ENCODE measurements around the gene LARGE1.

LARGE1 gene

DNA sequence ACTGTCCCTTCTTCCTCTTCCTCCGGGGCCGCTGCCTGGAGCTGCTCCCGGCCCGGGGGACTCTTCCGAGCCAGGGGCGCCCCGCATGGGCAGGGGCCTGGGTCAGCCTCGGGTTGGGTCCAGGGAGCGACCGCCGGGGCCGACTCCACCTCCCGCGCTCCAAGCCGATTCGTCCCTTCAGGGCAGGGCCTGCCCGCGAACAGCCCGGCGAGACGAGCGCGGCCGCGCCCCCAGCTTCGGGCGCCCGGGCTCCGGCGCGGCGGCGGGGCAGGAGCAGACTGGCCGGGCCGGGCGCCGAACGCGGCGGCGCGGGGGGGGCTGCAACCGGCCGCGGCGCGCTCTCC lies at the start of gene LARGE1:
Gene LARGE1, minus strand, starts transcription at position 280 of the 344 bp plus-strand sequence.
- DNase-seq = no peak

DNA sequence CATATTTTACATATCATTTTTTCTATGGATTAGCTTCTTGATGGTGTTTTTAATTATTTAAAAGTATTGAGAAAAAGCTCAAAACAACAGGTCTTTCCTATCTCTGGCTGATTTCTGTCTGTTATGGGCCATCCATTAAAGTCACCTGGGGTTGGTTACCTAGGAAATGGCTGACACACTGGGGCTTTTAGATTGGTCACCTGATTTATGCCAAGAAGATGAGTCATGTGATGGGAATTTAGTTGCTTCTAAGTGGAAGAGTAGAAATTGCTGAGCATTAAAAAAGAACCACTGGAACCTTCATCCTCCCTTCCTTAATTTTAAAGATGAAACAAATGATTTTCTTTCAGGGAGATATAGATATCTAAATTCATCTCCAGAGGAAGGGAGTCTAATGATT lies 48.8 kb upstream of the LARGE1 start:
- no peak for DNase-seq

DNA sequence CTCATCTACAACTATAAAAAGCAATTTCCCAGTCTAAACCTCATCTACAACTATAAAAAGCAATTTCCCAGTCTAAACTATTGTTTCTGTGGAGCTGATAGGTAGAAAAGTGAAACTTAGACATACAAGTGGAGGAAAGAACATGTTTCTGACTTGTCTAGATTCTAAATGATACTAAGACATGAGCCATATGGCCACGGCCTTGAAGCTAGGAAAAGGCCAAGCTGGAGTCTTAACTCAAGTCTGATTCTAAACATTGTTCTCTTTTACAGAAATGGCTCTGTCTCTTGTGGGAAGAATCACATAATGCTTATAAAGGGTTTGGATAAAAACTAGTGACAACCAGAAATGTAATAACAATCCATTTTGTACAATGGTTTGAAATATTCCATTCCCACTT lies 43.8 kb upstream of the LARGE1 start:
- no peak for DNase-seq

DNA sequence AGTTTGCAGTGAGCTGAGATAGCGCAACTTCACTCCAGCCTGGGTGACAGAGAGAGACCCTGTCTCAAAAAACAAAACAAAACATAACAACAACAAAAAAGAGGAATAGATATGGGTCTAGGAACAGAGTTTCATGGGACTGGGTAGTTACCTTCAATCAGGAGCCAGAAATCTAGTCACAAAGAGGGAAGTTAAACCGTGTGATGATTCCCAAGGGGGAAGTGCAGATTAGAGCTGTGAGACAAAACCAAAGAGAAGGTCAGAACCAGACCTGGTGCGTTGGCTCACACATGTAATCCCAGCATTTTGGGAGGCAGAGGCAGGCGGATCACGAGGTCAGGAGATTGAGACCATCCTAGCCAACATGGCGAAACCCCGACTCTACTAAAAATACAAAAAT lies 42.1 kb upstream of the LARGE1 start:
- no peak for DNase-seq

DNA sequence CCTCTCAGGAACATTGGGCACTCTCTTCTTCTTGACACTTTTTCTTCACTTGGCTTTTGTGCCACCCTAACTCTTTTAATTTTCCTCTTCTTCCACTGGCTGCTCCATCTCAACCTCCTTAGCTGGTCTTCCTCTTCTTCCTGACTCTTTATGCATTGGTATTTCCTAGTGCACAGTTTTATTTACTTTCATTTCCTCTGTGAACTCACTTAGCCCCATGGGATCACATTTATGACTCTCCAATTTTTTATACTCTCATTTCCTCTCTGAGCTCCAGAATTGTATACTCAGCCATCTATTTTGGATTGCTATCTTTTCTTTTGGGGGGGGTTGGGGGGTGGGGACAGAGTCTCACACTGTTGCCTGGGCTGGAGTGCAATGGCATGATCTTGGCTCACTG lies 38.5 kb upstream of the LARGE1 start:
- DNase-seq = no peak

DNA sequence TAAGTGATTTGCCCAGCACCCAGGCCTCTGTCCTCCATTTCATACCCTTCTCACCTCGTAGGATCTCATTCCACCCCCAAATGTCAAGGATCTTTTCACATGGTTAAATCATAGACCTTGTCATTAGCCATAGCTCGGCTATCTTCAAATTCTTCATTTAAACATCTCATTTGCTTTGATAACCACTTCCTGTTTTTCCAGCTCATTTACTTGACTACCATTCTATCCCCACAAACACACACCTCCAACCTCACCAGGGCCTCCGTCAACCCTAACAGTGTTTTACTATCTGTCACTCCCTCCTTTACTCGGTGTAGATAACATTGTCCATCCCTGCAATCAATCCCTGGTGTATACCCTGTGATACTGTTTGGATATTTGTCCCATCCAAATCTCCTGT lies 36.8 kb upstream of the LARGE1 start:
- no peak for DNase-seq

DNA sequence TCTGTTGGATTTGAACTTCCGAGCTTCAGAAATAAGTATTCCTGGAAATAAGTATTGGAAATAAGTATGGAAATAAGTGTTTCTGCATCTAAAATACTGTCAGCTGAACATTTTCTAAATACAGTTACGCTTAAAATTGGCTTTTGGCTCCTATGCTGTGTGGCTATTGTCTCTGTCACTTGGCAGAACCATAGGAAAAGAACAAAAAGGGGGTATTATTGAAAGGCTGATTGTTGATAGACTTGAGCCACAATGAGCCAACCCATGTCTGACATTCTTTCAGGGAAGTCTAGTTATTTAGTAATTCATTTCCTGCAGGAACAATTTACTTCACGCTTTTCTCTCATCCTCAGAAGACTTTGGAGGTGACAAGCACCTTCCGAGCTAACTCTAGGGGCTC lies 32.5 kb upstream of the LARGE1 start:
- DNase-seq = no peak

DNA sequence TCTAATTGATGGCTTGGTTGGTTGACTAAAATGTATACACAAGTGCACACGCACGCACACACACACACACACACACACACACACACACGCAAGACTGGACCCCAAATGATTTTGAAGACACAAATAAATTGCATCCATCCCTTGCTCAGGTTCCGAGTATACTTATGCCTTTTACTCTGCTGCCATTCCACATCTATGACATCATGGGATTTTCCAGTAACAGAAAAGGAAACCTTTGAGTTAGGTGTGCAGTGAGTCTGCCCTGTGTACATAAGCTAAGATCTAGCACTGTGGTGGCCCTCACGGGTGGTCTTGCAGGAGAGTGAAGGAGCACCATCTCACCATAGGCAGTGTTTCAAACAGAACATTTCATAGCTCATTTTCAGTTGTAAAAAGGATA lies 20.5 kb upstream of the LARGE1 start:
- DNase-seq = no peak

DNA sequence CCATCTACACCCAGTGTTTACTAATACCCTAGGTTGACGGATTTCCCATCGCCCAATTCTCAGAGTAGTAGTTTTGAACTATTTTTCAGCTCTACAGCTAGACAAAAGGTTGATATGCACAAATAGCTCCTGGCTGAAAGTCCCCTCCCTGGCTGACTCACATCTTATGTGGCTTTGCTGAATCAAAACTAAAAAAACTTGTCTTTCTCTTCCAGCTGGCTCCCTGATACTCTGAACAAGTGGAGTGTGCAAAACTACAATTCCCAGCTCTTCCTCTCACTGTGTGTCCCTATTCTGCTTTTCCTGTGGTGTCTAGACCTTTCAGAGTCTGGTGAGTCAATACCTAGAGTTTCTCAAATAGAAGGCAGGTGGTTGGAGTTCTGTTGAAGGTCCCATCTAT lies 12.7 kb upstream of the LARGE1 start:
- DNase-seq = no peak

DNA sequence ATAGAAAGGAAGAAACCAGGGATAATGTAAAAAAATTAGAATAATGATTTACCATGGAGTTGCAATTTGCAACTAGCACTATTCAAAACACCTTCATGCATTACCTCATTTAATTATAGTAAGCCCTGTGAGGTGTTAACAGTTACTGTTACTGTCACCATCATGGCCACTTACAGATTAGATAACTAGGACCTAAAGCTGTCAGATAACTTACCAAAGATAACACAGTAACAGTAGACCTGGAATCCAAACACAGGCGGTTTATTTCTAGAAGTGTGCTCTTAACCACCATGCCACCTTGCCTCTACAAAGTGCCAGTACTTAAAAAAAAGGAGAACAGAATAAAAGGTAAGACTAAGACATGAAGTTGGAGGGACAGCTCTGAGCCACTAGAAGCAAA lies 11.1 kb upstream of the LARGE1 start:
- DNase-seq = no peak

DNA sequence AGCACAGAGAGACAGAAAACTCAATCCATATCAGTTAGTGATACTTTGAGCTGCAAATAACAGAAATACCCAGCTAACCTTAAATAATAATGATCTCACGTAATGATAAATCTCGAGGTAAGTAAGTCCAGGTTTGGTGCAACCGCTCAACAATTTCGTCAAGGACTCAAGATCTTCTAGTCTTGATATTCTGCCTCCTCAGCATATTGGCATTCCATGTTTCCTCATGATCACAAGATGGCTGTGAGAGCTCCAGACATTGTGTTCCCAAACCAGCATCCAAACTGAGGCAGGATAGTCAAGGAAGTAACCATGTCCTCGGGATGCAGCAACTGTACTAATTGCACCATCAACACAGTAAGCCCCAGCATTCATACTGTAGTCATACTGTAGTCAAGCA lies 7.5 kb upstream of the LARGE1 start:
- DNase-seq = no peak

DNA sequence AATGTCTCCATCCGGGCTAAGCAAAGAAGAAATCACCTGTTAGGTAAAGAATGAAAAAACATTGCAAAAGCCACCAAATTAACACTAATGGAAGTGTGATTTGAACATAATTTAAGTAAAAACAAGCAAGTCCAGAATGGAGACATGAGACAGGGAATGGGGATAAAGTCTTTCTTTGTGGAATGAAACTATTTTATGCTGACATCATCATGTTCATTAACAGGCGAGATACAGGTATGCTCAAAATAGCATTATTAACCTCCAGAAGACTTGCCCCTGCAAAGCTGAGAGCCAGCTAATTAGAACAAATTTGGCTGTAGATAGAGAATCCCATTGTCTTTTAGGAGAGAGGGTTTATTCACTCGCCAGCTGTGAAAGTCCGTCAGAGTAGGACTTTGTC lies 4.9 kb upstream of the LARGE1 start:
- DNase-seq = no peak

DNA sequence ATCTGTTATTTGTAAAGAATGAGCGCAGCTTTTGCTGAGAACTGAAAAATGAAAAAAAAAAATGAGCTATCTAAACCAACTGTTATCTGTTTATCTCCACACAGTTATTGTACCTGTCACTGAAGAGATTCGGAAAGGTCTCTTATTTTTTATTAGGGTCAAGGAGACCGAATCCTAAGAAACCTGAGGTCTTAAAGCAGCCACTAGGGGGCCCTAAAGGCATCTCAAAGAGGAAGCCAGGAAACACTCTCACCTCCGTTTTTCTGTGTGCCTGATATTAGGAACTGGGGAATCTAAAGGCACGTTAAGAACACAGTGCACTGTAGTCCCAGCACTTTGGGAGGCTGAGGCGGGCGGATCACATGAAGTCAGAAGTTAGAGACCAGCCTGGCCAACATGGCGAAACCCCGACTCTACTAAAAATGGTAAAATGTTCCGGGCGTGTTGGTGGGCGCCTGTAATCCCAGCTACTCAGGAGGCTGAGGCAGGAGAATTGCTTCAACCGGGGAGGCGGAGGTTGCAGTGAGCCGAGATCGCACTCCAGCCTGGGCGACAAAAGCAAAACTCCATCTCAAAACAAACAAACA lies 3.5 kb upstream of the LARGE1 start:
- DNase-seq = peak in 1 of 2 donors; percentile 13

DNA sequence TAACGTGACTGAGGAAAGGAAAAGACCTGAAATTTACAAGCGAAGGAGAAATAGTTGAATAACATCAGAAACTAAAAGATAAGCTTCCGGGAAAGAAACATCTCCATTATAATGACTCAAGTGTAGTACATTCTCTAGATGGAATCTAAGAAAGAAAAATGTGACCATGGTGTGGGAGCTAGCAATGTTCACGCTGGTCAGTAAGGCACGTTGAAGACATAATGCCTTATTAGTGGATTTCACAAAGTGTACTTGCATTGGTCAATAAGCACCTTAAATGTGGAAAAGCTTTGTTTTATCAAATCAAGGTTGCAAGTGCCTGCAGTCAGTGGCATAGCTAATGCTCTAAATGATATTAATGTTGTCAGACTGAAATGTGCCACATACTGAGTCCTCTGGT lies 2.8 kb upstream of the LARGE1 start:
- no peak for DNase-seq

DNA sequence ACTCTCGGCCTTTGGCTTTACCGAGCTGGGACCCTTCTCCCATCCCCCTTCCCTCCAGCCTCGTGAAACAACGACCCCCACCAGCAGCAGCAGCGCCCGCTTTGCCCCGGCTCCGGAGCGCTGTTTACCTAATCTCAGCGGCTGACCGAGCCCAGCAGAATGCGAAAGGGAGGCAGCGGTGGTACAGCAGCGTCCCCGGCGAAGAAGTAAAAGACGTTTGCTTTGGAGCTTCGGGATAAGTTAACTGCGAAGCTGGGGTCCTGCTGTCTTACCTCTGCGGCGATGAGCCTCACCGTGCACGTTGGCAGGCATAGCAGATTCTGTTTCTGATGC lies 2.0 kb upstream of the LARGE1 start:
- DNase-seq = no peak

DNA sequence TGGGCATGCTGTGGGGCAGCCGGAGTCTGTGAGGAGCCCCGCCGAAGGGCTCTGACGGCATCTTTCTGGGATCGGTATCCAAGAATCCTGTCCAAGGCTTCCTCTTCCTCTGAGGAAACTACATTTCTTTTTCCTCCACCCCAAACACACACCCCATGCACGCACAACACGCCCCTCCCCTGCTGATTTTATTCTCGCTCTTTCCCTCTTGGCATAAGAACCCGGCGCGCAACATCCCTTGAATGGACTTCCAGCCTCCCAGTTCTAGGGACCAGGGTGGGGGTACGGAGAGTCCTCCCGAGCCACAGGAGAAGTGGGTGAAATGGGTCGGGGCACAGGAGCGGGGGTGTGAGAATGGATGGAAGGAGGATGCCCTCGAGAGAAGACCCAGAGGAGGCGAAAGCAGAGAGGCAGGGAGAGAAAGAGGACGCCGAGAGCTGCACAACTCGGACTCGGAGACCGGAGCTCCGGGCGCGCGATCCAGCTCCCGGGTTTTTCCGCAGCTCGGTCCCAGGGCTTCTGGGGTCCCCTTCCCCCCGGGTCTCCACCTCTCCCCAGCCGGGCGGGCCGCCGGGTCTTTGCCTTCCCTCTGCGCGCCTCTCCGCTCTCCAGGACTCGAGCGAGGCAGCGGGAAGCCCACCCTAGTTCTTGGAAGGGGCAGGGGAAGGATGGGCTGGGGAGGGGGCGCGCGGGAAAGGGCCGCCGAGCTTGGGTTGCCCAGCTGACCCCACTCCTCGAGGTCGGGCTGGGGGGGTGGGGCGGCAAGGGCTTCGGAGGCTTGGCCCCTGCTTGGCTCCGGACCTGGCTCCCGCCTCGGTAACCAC lies 1.5 kb upstream of the LARGE1 start:
- no peak for DNase-seq

DNA sequence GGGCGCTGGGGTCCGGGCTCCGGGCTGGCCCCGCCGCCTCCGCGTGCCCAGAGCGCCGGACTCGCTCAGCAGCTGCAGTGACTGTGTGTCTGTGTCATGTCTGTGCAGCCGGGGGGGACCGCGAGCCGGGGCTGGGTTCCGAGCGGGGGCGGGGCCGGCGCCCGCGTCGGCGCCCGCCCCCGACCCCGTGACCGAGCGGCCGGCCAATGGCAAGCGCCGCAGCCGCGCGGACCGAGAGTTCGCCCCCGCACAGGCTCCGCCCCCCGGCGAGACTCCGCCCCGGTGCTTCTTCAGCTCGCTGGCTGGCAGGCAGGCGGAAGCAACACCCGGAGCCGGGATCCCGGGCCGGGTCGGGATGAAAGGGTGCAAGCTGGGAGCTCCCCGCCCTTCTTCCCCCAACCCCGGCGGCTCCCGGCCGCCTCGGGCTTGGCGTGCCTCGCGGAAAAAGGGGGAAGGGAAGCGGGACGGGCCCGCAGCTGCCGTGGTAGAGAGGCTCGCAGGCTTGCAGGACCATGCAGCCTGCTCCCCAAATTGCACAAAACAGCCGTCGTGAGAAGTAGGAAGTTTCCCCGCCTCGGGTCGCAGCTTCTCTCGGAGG lies 750 bp upstream of the LARGE1 start:
- peak; percentile 28 to 64 for DNase-seq

DNA sequence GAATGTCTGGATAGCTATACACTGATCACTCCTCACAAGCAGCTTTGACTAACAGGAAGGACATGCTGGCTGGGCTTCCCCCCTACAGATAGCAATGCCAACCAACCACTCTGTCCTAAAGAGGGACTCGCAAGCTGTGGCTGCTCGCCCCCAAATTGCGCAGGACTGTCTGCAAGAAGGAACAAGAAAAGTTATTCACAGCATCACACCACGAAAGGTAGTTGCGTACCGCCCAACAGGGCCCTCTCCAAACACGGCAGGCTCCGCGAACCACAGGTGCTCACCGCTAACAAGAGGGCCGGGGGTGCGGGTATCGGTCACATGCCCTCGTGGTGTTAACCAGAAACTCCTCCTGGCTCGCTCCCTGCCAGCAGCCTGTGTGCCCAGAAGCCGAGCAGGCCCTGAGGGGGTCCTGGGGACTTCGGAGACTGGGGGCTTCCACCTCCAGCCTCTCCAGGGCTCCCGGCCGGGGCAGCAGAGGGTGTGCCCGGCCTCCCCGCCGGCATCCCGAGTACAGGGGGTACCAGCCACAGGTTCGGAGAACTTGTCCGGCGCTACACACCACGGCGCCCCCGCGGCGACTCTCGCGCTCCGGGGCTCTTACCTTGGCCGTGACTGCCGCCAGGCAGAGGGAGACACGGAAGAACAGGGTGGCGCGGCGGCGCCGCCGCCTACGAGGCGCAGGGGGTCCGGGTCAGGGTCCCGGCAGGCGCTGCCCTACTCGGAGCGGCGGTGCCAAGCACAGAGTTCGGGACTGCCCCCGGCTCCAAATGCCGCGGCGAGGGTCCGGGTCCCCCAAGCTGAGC lies 682 bp downstream of the LARGE1 start:
- no peak for DNase-seq

DNA sequence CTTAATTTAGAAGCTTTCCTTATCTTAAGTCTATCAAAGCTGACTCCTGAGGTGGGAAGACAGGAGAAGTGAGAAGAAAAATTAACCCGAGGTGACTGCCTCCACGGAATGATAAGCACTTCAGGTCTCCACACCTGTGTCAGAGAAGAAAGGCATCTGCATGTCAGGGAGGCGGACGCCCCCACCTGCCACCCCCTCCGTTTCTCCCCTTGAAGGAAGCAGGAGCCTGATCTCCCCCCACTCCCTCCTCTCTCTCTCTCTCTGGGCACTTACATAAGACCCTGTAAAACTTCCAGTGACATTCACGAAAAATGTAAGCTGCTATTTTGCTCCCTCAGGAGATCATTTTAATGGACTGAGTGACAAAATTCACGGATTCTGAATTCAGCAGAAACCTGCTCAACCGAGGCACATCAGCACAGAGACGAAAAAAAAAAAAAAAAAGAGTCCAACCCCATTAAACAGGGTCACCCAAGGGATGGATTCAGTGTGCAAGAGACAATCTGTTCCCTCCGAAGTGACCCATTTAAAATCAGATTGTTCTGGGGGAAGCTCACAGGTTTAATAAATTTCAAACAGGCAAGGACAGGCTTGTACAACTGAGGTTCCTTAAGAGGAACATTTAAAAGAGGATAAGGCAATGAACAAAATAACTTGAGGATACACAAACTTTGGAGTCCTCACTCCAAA lies 1.5 kb downstream of the LARGE1 start:
- DNase-seq = no peak

DNA sequence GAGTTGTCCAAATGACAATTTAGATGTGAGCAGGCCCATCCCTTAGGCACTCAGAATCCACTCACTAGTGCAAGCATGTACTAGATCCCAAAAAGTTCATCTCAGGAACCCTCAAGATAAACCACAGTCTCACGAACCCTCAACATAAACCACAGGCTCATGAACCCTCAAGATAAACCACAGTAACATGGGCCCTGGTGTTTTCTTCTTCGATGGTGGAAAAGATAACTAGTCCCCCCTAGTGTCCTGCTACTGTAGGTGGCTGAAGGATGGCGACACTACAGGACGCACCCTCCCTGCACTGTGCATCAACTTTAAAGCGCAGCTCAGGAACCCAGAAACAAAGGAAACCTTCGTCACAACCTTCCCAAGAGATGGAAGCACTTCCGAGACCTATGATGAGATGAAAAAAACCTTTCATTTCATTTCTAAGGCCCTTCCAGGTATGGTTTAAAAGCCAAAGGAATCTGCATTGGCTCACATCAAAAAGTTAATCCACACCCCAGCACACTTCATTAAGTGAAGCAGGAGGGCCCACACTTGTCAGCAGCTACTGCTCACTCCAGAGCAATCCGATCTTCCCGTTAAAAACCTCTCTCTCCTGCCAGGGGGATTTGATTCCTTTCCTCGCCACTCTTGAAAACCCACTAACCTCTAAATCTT lies 2.4 kb downstream of the LARGE1 start:
- no peak for DNase-seq

DNA sequence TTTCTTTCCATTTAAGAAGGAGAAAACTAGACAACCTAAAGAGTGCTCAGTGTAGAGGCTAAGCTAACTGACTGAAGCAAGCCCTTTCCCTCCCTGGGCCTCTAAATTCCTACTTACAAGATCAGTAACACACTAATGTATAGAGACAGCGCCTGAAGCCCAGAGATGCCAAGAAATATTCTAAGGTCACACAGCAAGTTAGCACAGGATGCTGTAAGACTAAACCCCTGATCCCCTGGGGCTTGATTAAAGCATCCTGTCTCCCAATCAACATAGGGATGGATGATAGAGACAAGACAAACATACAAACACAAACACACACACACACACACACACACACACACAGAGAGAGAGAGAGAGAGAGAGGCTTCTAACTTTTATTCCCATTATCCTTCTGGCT lies 5.6 kb downstream of the LARGE1 start:
- DNase-seq = no peak

DNA sequence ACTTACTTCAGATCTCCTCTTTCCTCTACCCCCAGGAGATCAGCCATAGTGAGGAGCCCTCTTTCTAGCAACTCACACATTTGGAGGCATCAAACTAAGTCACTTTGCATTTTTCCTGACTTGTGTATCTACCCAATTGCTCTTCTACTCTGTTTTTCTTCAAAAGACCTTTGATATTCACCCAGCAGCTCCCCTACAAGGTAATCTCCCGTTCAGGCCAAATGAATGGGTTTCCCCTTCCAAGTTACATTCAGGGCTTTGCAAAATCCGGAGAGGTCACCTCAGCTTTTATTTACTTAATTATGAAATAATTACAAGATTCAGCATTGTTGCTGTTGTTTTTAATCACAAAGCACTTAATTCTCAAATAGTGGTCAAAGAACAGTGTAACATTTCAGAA lies 6.1 kb downstream of the LARGE1 start:
- no peak for DNase-seq

DNA sequence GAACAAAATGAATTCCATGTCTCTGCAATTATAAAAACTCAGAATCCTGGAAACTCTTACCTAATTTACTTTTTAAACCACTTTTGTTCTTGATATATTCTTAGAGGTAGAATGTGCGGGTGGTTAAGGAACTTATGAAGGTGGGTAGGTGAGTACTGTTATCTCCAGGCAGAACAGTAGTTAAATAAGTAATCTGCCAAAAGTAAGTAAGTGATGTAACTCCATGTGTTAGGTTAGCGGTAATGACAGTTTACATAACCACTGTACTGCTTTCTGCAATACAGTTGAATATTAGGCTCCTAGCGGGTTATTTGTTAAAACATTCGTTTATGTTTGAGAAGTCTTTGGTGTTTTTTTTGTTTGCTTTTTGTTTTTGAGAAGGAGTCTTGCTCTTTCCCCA lies 7.1 kb downstream of the LARGE1 start:
- DNase-seq = no peak

Data from bone marrow (tissue), 2 donors.